Measurements from ENCODE around the gene ATP11C. TPM values are rescaled to one million over a fixed set of nuclear protein-coding genes. Genes with fewer than 3 reads are reported as not detected.

ATP11C gene
- total RNA-seq, 1 experiment from 2014 or later: 38.6 TPM

- Mint-ChIP-seq H3K36me3 (no peaks in the 10 kb centered on the region), H3K4me3 (no peak overlapping the region), H3K9me3 (no peaks in the 10 kb centered on the region), H3K4me1 (peaks cover 34% of the 10 kb centered on the region), H3K27me3 (ENCODE audit: low read depth) (no peaks in the 10 kb centered on the region), H3K27ac (no peak overlapping the region)
- ChIA-PET POLR2A (no interaction called here), CTCF (no interaction called here)
- ATAC-seq (no peak), DNase-seq (ENCODE audit: low spot score) (no peak)
- TF ChIP-seq ATF1 (CRISPR knock-in tag; IDR thresholded peaks at IDR 0.05) (no peak), ATF3 (CRISPR knock-in tag; conservative IDR thresholded peaks at IDR 0.05) (no peak), HMGA2 (CRISPR knock-in tag; IDR thresholded peaks at IDR 0.05) (no peak), ZNF219 (CRISPR knock-in tag; IDR thresholded peaks at IDR 0.05; ENCODE audit: borderline replicate concordance) (no peak), ARID4B (CRISPR knock-in tag; IDR thresholded peaks at IDR 0.05; ENCODE audit: borderline replicate concordance) (no peak), ZNF263 (CRISPR knock-in tag; IDR thresholded peaks at IDR 0.05; ENCODE audit: low read depth) (no peak), FOXP4 (CRISPR knock-in tag; IDR thresholded peaks at IDR 0.05) (no peak), FOXJ3 (CRISPR knock-in tag; IDR thresholded peaks at IDR 0.05; ENCODE audit: borderline replicate concordance) (no peak), RORB (CRISPR knock-in tag; IDR thresholded peaks at IDR 0.05) (no peak)
- TF ChIP-seq, protein P1, sequence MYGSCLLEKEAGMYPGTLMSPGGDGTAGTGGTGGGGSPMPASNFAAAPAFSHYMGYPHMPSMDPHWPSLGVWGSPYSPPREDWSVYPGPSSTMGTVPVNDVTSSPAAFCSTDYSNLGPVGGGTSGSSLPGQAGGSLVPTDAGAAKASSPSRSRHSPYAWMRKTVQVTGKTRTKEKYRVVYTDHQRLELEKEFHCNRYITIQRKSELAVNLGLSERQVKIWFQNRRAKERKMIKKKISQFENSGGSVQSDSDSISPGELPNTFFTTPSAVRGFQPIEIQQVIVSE (CRISPR knock-in tag; IDR thresholded peaks at IDR 0.05; ENCODE audit: borderline replicate concordance): no peak
- TF ChIP-seq, protein P2, sequence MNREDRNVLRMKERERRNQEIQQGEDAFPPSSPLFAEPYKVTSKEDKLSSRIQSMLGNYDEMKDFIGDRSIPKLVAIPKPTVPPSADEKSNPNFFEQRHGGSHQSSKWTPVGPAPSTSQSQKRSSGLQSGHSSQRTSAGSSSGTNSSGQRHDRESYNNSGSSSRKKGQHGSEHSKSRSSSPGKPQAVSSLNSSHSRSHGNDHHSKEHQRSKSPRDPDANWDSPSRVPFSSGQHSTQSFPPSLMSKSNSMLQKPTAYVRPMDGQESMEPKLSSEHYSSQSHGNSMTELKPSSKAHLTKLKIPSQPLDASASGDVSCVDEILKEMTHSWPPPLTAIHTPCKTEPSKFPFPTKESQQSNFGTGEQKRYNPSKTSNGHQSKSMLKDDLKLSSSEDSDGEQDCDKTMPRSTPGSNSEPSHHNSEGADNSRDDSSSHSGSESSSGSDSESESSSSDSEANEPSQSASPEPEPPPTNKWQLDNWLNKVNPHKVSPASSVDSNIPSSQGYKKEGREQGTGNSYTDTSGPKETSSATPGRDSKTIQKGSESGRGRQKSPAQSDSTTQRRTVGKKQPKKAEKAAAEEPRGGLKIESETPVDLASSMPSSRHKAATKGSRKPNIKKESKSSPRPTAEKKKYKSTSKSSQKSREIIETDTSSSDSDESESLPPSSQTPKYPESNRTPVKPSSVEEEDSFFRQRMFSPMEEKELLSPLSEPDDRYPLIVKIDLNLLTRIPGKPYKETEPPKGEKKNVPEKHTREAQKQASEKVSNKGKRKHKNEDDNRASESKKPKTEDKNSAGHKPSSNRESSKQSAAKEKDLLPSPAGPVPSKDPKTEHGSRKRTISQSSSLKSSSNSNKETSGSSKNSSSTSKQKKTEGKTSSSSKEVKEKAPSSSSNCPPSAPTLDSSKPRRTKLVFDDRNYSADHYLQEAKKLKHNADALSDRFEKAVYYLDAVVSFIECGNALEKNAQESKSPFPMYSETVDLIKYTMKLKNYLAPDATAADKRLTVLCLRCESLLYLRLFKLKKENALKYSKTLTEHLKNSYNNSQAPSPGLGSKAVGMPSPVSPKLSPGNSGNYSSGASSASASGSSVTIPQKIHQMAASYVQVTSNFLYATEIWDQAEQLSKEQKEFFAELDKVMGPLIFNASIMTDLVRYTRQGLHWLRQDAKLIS (CRISPR knock-in tag; IDR thresholded peaks at IDR 0.05; ENCODE audit: borderline replicate concordance): no peak
- TF ChIP-seq, protein P3, sequence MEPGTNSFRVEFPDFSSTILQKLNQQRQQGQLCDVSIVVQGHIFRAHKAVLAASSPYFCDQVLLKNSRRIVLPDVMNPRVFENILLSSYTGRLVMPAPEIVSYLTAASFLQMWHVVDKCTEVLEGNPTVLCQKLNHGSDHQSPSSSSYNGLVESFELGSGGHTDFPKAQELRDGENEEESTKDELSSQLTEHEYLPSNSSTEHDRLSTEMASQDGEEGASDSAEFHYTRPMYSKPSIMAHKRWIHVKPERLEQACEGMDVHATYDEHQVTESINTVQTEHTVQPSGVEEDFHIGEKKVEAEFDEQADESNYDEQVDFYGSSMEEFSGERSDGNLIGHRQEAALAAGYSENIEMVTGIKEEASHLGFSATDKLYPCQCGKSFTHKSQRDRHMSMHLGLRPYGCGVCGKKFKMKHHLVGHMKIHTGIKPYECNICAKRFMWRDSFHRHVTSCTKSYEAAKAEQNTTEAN (CRISPR knock-in tag; IDR thresholded peaks at IDR 0.05): no peak
- TF ChIP-seq, protein P4, sequence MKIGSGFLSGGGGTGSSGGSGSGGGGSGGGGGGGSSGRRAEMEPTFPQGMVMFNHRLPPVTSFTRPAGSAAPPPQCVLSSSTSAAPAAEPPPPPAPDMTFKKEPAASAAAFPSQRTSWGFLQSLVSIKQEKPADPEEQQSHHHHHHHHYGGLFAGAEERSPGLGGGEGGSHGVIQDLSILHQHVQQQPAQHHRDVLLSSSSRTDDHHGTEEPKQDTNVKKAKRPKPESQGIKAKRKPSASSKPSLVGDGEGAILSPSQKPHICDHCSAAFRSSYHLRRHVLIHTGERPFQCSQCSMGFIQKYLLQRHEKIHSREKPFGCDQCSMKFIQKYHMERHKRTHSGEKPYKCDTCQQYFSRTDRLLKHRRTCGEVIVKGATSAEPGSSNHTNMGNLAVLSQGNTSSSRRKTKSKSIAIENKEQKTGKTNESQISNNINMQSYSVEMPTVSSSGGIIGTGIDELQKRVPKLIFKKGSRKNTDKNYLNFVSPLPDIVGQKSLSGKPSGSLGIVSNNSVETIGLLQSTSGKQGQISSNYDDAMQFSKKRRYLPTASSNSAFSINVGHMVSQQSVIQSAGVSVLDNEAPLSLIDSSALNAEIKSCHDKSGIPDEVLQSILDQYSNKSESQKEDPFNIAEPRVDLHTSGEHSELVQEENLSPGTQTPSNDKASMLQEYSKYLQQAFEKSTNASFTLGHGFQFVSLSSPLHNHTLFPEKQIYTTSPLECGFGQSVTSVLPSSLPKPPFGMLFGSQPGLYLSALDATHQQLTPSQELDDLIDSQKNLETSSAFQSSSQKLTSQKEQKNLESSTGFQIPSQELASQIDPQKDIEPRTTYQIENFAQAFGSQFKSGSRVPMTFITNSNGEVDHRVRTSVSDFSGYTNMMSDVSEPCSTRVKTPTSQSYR (CRISPR knock-in tag; IDR thresholded peaks at IDR 0.05): no peak
Observed at GRCh38 chrX:139881130-139881529, 51.7 kb downstream of the ATP11C start.

Data from WTC11 (cell line).